PFSK-1 (cell line): Measurements from ENCODE around the gene RIPOR3.

ENCODE experiments used
- FOXP2 ChIP-seq: optimal IDR thresholded peaks from 2 replicates; pipeline ENCODE3; 2011; ENCODE audit warnings: borderline replicate concordance, control low read depth, inconsistent platforms; ENCODE audit not compliant: insufficient read depth; ENCODE audit errors: extremely low read length, extremely low read depth
- POLR2AphosphoS5 ChIP-seq: IDR thresholded peaks from 2 replicates; pipeline ENCODE4 v1.6.1; 2012; ENCODE audit warnings: low read depth, mild to moderate bottlenecking, control low read depth, low read length, moderate library complexity
- REST ChIP-seq, 2 experiments: IDR thresholded peaks; 2 replicates each; pipeline versions ENCODE4 v1.6.1 to v1.8.0; 2011 to 2012; ENCODE audit warnings: low read depth in 2 of 2, low read length in 2 of 2, control low read depth in 1 of 2, inconsistent platforms in 1 of 2, mild to moderate bottlenecking in 1 of 2, moderate library complexity in 1 of 2; ENCODE audit not compliant: insufficient read depth in 1 of 2
- SIN3A ChIP-seq: IDR thresholded peaks from 2 replicates; pipeline ENCODE4 v1.6.1; 2012; ENCODE audit warnings: mild to moderate bottlenecking, low read length, moderate library complexity, borderline replicate concordance; ENCODE audit not compliant: insufficient read depth
- TAF1 ChIP-seq: IDR thresholded peaks from 2 replicates; pipeline ENCODE4 v1.6.1; 2012; ENCODE audit warnings: low read length, control low read depth, borderline replicate concordance; ENCODE audit not compliant: insufficient read depth

The RIPOR3 gene

GRCh38 chr20:50711113-50711825 lies 19.9 kb upstream of the RIPOR3 start:
- TF ChIP-seq POLR2AphosphoS5 (no peak), SIN3A (no peak), REST (IDR thresholded peaks at IDR 0.05; ENCODE audit: insufficient read depth in 1 of 2, low read depth in 2 of 2, low read length in 2 of 2) (no peak), FOXP2 (no peak), TAF1 (no peak)

- TF ChIP-seq REST (IDR thresholded peaks at IDR 0.05; ENCODE audit: insufficient read depth in 1 of 2, low read depth in 2 of 2, low read length in 2 of 2) (no peak), TAF1 (no peak), POLR2AphosphoS5 (no peak), FOXP2 (no peak), SIN3A (no peak)
Observed at GRCh38 chr20:50710492-50711063, 19.2 kb upstream of the RIPOR3 start.

- TF ChIP-seq TAF1: no peak
- no peak for TF ChIP-seq FOXP2
- TF ChIP-seq REST (IDR thresholded peaks at IDR 0.05; ENCODE audit: insufficient read depth in 1 of 2, low read depth in 2 of 2, low read length in 2 of 2): no peak
- no peak for TF ChIP-seq POLR2AphosphoS5
- TF ChIP-seq SIN3A: no peak
Observed at GRCh38 chr20:50709636-50709973, 18.3 kb upstream of the RIPOR3 start.

GRCh38 chr20:50708845-50709635 lies 17.7 kb upstream of the RIPOR3 start:
- TF ChIP-seq POLR2AphosphoS5 (no peak), REST (IDR thresholded peaks at IDR 0.05; ENCODE audit: insufficient read depth in 1 of 2, low read depth in 2 of 2, low read length in 2 of 2) (no peak), TAF1 (no peak), FOXP2 (no peak), SIN3A (no peak)
